ENCODE results near the gene MBD4. TPM values are rescaled to one million over a fixed set of nuclear protein-coding genes. Genes with fewer than 3 reads are reported as not detected.

MBD4 gene
- total RNA-seq, 1 donor from 2014 or later: 28.6 TPM

DNA sequence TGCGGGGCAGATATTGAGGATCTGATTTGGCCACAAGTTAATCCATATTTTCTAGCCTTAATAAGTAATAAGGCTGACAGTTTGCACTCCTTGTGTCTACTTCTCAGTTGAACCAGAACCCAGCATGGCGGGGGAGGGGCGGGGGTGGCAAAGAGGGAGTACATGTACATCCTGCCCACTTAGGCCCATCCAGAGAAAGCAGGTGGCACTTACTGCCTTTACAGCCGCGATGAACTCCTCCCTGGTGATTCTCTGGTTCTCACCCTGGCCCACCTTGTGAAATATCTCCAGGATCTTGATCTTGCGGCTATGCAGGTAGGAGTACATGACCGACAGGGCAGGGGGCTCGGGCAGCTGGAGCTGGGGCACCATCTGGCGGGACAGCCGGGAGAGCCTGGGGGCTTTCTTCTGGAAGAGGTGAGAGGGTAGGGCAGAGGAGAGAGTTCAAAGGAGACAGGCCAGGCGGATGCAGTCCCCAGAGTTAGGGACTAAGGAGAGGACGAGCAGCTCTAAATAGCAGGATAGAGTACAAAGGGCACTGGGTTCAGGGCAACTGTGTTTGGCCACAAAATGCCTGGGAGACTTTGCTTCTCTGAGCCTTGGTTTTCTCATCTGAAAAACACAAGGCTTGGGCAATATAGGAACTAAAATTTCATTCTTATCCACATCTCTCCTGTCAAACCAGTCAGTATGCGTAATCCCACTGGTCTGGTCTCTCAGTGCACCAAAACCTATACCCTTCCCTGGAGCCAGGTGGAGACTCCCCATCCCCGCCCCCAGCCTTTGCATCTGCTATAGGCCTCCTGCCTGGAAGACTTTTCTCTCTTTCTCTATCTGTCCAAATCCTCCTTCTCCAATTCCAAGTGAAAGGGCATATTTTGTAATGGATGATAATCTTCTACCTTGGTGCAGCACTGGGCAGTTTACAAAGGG is 21.4 kb downstream of the MBD4 start:
- Mint-ChIP-seq H3K4me1 (ENCODE audit: unreplicated experiment) (no peaks in the 10 kb centered on the region), H3K27ac (no peak overlapping the region)
- TF ChIP-seq, protein P1, sequence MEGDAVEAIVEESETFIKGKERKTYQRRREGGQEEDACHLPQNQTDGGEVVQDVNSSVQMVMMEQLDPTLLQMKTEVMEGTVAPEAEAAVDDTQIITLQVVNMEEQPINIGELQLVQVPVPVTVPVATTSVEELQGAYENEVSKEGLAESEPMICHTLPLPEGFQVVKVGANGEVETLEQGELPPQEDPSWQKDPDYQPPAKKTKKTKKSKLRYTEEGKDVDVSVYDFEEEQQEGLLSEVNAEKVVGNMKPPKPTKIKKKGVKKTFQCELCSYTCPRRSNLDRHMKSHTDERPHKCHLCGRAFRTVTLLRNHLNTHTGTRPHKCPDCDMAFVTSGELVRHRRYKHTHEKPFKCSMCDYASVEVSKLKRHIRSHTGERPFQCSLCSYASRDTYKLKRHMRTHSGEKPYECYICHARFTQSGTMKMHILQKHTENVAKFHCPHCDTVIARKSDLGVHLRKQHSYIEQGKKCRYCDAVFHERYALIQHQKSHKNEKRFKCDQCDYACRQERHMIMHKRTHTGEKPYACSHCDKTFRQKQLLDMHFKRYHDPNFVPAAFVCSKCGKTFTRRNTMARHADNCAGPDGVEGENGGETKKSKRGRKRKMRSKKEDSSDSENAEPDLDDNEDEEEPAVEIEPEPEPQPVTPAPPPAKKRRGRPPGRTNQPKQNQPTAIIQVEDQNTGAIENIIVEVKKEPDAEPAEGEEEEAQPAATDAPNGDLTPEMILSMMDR (conservative IDR thresholded peaks at IDR 0.05): no peak

DNA sequence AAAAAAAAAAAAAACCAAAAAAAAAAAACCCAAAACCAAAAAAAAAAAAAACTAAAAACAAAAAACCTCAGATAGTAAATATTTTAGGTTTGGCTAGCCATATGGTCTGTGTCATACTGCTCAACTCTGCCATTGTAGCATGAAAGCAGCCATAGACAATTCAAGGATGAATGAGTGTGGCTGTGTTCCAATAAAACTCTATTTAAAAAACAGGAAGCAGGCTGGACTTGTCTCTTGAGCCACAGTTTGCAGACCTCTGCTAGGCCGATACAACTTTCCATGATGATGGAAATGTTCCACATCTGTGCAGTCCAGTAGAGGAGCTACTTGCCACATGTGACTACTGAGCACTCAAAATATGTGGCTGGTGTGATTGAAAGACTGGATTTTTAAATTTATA is 22.4 kb downstream of the MBD4 start:
- Mint-ChIP-seq H3K27ac (no peak overlapping the region), H3K36me3 (no peaks in the 10 kb centered on the region), H3K4me3 (no peak overlapping the region), H3K27me3 (peaks cover 3% of the 10 kb centered on the region), H3K4me1 (ENCODE audit: unreplicated experiment) (peaks cover 4% of the 10 kb centered on the region), H3K9me3 (no peaks in the 10 kb centered on the region)
- DNase-seq (ENCODE audit: extremely low spot score, unreplicated experiment): no peak
- TF ChIP-seq, protein P1 (conservative IDR thresholded peaks at IDR 0.05): no peak

More for the DNA sequence above, 21.4 kb downstream of the MBD4 start:
- Mint-ChIP-seq H3K9me3 (no peaks in the 10 kb centered on the region), H3K27me3 (peaks cover 6% of the 10 kb centered on the region), H3K36me3 (no peaks in the 10 kb centered on the region), H3K4me3 (no peak overlapping the region)
- no peak for DNase-seq (ENCODE audit: extremely low spot score, unreplicated experiment)

DNA sequence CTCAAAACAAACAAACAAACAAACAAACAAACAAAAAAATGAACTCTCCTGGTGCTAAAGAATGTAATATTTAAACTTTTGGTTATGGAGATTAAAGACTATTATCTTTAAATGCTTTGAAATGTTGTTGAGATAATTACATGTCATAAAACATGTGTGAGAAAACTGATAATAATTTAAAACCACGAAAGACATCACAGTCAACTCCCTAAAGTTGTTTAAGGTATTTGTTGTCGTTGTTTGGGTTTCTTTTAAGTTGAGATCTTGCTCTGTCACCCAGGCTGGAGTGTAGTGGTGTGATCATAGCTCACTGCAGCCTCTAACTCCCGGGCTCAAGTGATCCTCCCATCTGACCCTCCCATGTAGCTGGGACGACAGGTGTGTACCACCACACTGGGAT is 23.3 kb downstream of the MBD4 start:
- Mint-ChIP-seq H3K36me3 (no peaks in the 10 kb centered on the region), H3K4me1 (ENCODE audit: unreplicated experiment) (peaks cover 4% of the 10 kb centered on the region), H3K27me3 (peaks cover 3% of the 10 kb centered on the region), H3K4me3 (no peak overlapping the region), H3K9me3 (no peaks in the 10 kb centered on the region), H3K27ac (no peak overlapping the region)
- DNase-seq (ENCODE audit: extremely low spot score, unreplicated experiment): no peak
- TF ChIP-seq, protein P1 (conservative IDR thresholded peaks at IDR 0.05): no peak

DNA sequence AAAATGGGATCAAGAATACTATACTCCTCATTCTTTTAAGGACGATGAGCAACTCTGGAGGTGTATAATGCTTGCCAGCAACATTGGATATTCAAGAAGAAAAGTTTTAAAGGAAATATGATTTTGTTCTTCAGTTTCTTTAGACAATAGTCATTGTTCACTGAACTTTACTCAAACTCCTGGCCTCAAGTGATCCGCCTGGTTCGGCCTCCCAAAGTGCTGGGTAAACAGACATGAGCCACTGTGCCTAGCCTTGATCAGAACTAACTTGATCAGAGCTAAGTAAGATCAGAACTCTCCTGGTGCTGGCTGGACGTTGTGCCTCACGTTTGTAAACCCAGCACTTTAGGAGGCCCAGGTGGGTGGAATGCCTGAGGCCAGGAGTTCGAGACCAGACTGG is 23.9 kb downstream of the MBD4 start:
- TF ChIP-seq, protein P1 (conservative IDR thresholded peaks at IDR 0.05): no peak
- no peaks in the 10 kb centered on the region for H3K9me3 Mint-ChIP-seq
- peaks cover 3% of the 10 kb centered on the region for H3K27me3 Mint-ChIP-seq
- H3K4me1 Mint-ChIP-seq (ENCODE audit: unreplicated experiment): peaks cover 4% of the 10 kb centered on the region
- no peak for DNase-seq (ENCODE audit: extremely low spot score, unreplicated experiment)
- no peak overlapping the region for H3K4me3 Mint-ChIP-seq
- no peaks in the 10 kb centered on the region for H3K36me3 Mint-ChIP-seq
- peak overlapping the region; percentile 56 for H3K27ac Mint-ChIP-seq

DNA sequence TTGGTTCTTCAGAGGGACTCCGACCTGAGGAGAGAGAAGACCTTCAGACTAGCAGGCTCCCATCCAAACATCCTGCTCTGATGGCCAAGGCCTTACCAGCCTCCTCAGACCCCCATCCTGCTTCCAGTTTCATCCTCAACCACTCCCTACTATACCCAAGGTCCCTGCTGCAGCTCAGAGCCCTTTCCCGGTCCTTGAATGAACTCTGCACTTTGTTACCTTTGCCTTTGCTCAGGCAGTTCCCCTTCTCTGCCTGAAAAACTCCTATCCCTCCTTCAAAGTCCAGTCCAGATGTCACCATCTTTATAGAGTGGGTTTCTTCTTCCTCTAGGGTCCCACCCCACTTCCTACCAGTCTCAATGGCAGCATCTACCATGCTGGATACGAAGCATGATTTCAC is 24.4 kb downstream of the MBD4 start:
- TF ChIP-seq, protein P1 (conservative IDR thresholded peaks at IDR 0.05): no peak
- no peak overlapping the region for H3K4me3 Mint-ChIP-seq
- H3K27me3 Mint-ChIP-seq: peaks cover 3% of the 10 kb centered on the region
- no peaks in the 10 kb centered on the region for H3K9me3 Mint-ChIP-seq
- no peaks in the 10 kb centered on the region for H3K36me3 Mint-ChIP-seq
- H3K27ac Mint-ChIP-seq: peak overlapping the region; percentile 56
- DNase-seq (ENCODE audit: extremely low spot score, unreplicated experiment): no peak
- H3K4me1 Mint-ChIP-seq (ENCODE audit: unreplicated experiment): peaks cover 4% of the 10 kb centered on the region

Data from type B pancreatic cell (in vitro differentiated cells).